AG08396 (cell line): Measurements from ENCODE around the gene HSPBAP1.
"Not testable (repeated sequence)": the region's sequence is repeated elsewhere in the genome, so short reads cannot be mapped to it uniquely, and the experiment has no call there.

Source experiments
- DNase-seq: peaks from one replicate; pipeline ENCODE4 v3.0.0; 2012; ENCODE audit warnings: low spot score, mixed read lengths

Gene HSPBAP1

GRCh38 chr3:122785231-122785630 lies 8.4 kb downstream of the HSPBAP1 start:
- DNase-seq = no peak

- DNase-seq = peak; percentile 70
Observed at GRCh38 chr3:122784436-122784835, 9.2 kb downstream of the HSPBAP1 start.

GRCh38 chr3:122782804-122783203 lies 10.8 kb downstream of the HSPBAP1 start:
- DNase-seq = no peak

GRCh38 chr3:122777563-122777962 lies 16.1 kb downstream of the HSPBAP1 start:
- DNase-seq = no peak

GRCh38 chr3:122776675-122777468 lies 16.8 kb downstream of the HSPBAP1 start:
- DNase-seq = no peak

GRCh38 chr3:122774564-122774963 lies 19.1 kb downstream of the HSPBAP1 start:
- no peak for DNase-seq

GRCh38 chr3:122773944-122774509 lies 19.6 kb downstream of the HSPBAP1 start:
- no peak for DNase-seq

- no peak for DNase-seq
Observed at GRCh38 chr3:122772827-122773226, 20.8 kb downstream of the HSPBAP1 start.

GRCh38 chr3:122770521-122771202 lies 23.0 kb downstream of the HSPBAP1 start:
- no peak for DNase-seq

GRCh38 chr3:122767540-122768372 lies 25.9 kb downstream of the HSPBAP1 start:
- no peak for DNase-seq

- DNase-seq = no peak
Observed at GRCh38 chr3:122766430-122766829, 27.2 kb downstream of the HSPBAP1 start.

GRCh38 chr3:122760453-122761271 lies 33.0 kb downstream of the HSPBAP1 start:
- DNase-seq = no peak

- no peak for DNase-seq
Observed at GRCh38 chr3:122758877-122759560, 34.6 kb downstream of the HSPBAP1 start.

GRCh38 chr3:122755491-122755890 lies 38.1 kb downstream of the HSPBAP1 start:
- DNase-seq = no peak

- peak; percentile 49 for DNase-seq
Observed at GRCh38 chr3:122754929-122755328, 38.7 kb downstream of the HSPBAP1 start.

GRCh38 chr3:122748347-122748746 lies 45.3 kb downstream of the HSPBAP1 start:
- DNase-seq = no peak

- DNase-seq = not testable (repeated sequence)
Observed at GRCh38 chr3:122747295-122747694, 46.3 kb downstream of the HSPBAP1 start.

GRCh38 chr3:122745369-122746021 lies 48.1 kb downstream of the HSPBAP1 start:
- DNase-seq = peak; percentile 43

GRCh38 chr3:122743581-122744120 lies 50.0 kb downstream of the HSPBAP1 start:
- no peak for DNase-seq

- no peak for DNase-seq
Observed at GRCh38 chr3:122742234-122742633, 51.4 kb downstream of the HSPBAP1 start.
